Transverse colon (tissue), 4 donors: ENCODE measurements around the gene DDX39B. TPM values are rescaled to one million over a fixed set of nuclear protein-coding genes. Genes with fewer than 3 reads are reported as not detected.
"Not testable (repeated sequence)": the region's sequence is repeated elsewhere in the genome, so short reads cannot be mapped to it uniquely, and the experiment has no call there.

Source experiments
- DNase-seq: peaks from one replicate; pipeline ENCODE4 v3.0.0-alpha.2; 2019
- H3K27ac ChIP-seq, 4 donors: fragments of 200-600 bp; sonication (generic); 2 replicates each; pipeline ENCODE4 v1.5.1; 2016 to 2018; ENCODE audit warnings: inconsistent platforms in 4 of 4
- H3K27me3 ChIP-seq: fragments of 200-600 bp; sonication (generic); 2 replicates; pipeline ENCODE4 v1.5.1; 2017; ENCODE audit warnings: inconsistent platforms
- H3K36me3 ChIP-seq, 4 donors: fragments of 200-600 bp; sonication (generic); 2 replicates each; pipeline ENCODE4 v1.5.1; 2017 to 2019; ENCODE audit warnings: inconsistent platforms in 4 of 4
- H3K4me1 ChIP-seq, 4 donors: fragments of 200-600 bp; sonication (generic); 2 replicates each; pipeline ENCODE4 v1.5.1; 2017 to 2020; ENCODE audit warnings: inconsistent platforms in 4 of 4
- H3K4me3 ChIP-seq, 4 donors: fragments of 200-600 bp; sonication (generic); 1 replicate in 1 of 4; 2 replicates in 3 of 4; pipeline versions ENCODE4 v1.5.1 to v1.6.1; 2017 to 2019; ENCODE audit warnings: inconsistent platforms in 4 of 4
- H3K9me3 ChIP-seq, 2 donors: fragments of 200-600 bp; sonication (generic); 2 replicates each; pipeline ENCODE4 v1.5.1; 2017 to 2019; ENCODE audit warnings: inconsistent platforms in 2 of 2
- EP300 ChIP-seq: sonication (generic); formaldehyde crosslinking; IDR thresholded peaks from one replicate; pipeline ENCODE4 v1.6.1; 2017; ENCODE audit warnings: antibody characterized with exemption, low read depth
- POLR2A ChIP-seq: fragments of 450-650 bp; IDR thresholded peaks from one replicate; pipeline ENCODE4 v1.6.1; 2016; ENCODE audit warnings: antibody characterized with exemption, mild to moderate bottlenecking, moderate library complexity
- POLR2AphosphoS5 ChIP-seq, 3 donors: sonication (generic); formaldehyde crosslinking; IDR thresholded peaks; one replicate each; pipeline ENCODE4 v1.6.1; 2016; ENCODE audit warnings: antibody characterized with exemption in 3 of 3
- WGBS, 2 donors: methylation state at CpG; one replicate each; pipeline ENCODE4 v1.1.5; 2018; ENCODE audit warnings: low coverage in 1 of 2; 5-methylcytosine and 5-hydroxymethylcytosine counted together
- in situ Hi-C, 4 donors: fragments of 200-750 bp; cut with MboI; loops; one replicate each; pipeline versions ENCODE4 v1.15.0 to v1.15.1; 2017; ENCODE audit warnings: low sequenced_read_pairs in 3 of 4, low pct_ligation_motif_present in 1 of 4, low pct_unique_long_range_greater_than_20kb in 1 of 4
- intact Hi-C: fragments of 100-400 bp; cut with DNase I; formaldehyde crosslinking; loops from one replicate; pipeline ENCODE4 v1.15.1; 2023; ENCODE audit warnings: low total_unique reads
- total RNA-seq, 4 donors: library from RNA; depleted of rRNA; stranded (reverse); fragments of >200 nt; gene quantifications; one replicate each; pipeline ENCODE4 v1.1.0, GENCODE V29; 2016
- TF ChIP-seq, protein P1 (sequence below), 5 experiments: fragments of 200-600 bp in 3 of 5; fragments of 450-650 bp in 2 of 5; sonication (generic) in 3 of 5; IDR thresholded peaks; 1 replicate in 2 of 5; 2 replicates in 3 of 5; pipeline ENCODE4 v1.5.1; 2016 to 2017; ENCODE audit warnings: antibody characterized with exemption in 5 of 5, inconsistent platforms in 3 of 5, mild to moderate bottlenecking in 2 of 5, moderate library complexity in 1 of 5

DDX39B gene
- total RNA-seq, 4 donors from 2014 or later = 147 to 519 (median 271) TPM

DNA sequence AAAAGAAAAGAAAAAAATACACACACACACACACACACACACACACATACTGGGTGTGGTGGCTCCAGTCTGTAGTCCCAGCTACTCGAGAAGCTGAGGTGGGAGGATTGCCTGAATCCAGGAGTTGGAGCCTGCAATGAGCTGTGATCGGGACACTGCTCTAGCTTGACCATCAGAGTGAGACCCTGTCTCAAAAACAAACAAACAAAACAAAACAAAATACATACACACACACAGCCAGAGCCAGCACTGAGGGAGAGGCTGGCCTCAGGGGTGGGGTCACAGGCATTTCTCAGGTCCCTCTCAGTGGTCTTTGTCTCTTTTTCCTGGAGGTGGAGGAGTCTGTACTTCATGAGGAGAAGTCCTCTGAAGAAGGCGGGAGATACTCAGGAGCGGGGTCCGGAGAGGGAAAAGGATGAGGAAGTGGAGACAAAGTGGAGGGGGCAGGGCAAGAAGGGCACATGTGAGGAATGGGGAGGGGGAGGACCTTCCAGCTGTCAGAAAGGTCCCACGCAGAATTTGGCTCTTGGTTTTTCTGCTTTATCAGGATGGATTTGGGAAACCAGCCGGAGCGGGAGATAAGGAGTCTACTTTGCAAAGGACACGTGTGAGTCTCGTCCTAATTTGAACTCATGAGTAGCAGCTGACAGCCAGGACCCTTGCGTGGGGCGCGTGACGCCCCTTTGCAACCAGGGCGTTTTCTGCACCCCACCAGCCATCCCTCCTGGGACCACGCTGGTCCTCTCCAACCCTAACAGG lies 51.5 kb downstream of the DDX39B start:
- in situ Hi-C loops (loop anchor here in 1 of 4 donors (10.0 kb wide), 1 partner anchor 55 kb away; the partner anchor contains the start of genes ATP6V1G2, DDX39B and NFKBIL1), intact Hi-C loops (no loop called here)
- peak overlapping the region in 1 of 4 donors; percentile 75 for H3K27ac ChIP-seq
- no peaks in the 10 kb centered on the region for H3K36me3 ChIP-seq
- no peaks in the 10 kb centered on the region for H3K9me3 ChIP-seq
- no peak for DNase-seq
- TF ChIP-seq POLR2A (no peak), EP300 (no peak), POLR2AphosphoS5 (IDR thresholded peaks at IDR 0.05) (no peak)
- TF ChIP-seq, protein P1, sequence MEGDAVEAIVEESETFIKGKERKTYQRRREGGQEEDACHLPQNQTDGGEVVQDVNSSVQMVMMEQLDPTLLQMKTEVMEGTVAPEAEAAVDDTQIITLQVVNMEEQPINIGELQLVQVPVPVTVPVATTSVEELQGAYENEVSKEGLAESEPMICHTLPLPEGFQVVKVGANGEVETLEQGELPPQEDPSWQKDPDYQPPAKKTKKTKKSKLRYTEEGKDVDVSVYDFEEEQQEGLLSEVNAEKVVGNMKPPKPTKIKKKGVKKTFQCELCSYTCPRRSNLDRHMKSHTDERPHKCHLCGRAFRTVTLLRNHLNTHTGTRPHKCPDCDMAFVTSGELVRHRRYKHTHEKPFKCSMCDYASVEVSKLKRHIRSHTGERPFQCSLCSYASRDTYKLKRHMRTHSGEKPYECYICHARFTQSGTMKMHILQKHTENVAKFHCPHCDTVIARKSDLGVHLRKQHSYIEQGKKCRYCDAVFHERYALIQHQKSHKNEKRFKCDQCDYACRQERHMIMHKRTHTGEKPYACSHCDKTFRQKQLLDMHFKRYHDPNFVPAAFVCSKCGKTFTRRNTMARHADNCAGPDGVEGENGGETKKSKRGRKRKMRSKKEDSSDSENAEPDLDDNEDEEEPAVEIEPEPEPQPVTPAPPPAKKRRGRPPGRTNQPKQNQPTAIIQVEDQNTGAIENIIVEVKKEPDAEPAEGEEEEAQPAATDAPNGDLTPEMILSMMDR (IDR thresholded peaks at IDR 0.05) = no peak
- H3K4me3 ChIP-seq = no peak overlapping the region
- peaks cover 0 to 35% (median 8%) of the 10 kb centered on the region in 4 donors for H3K4me1 ChIP-seq
- no peaks in the 10 kb centered on the region for H3K27me3 ChIP-seq
- WGBS, 2 donors = 74 to 82% methylated on average over 6 to 16 of the region's 16 CpGs

DNA sequence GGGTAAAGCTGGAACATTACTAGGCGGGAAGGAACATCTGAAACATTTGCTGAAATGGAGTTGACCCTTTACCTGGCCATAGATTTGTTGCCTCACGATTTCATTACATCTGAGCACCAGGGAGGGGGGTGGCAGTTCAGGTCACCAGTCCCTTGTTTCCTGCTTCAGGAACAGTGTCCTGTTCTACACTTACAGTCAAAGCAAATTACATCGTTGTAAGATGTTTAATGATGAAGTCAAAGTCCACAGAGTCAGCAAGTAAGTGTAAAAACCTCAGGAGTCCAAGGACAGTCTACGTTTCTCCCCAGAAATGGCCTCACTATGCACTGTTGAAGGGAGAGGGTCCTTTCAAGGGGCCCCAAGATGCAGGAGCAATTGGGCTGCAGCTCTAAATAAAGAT lies 52.7 kb downstream of the DDX39B start:
- no peaks in the 10 kb centered on the region for H3K36me3 ChIP-seq
- intact Hi-C loops (no loop called here), in situ Hi-C loops (loop anchor here in 2 of 4 donors (5.0 kb wide), 2 partner anchors 97 to 102 kb away; no protein-coding TSS in a partner anchor)
- H3K27me3 ChIP-seq = no peaks in the 10 kb centered on the region
- TF ChIP-seq POLR2AphosphoS5 (IDR thresholded peaks at IDR 0.05) = no peak
- no peaks in the 10 kb centered on the region for H3K9me3 ChIP-seq
- DNase-seq = peak; percentile 61
- WGBS, 2 donors = 38 to 47% methylated on average over 3 to 4 of the region's 4 CpGs
- peaks cover 0 to 28% (median 3%) of the 10 kb centered on the region in 4 donors for H3K4me1 ChIP-seq
- peak overlapping the region in 3 of 4 donors; percentile 53 to 75 (median 55) for H3K27ac ChIP-seq
- no peak overlapping the region for H3K4me3 ChIP-seq

DNA sequence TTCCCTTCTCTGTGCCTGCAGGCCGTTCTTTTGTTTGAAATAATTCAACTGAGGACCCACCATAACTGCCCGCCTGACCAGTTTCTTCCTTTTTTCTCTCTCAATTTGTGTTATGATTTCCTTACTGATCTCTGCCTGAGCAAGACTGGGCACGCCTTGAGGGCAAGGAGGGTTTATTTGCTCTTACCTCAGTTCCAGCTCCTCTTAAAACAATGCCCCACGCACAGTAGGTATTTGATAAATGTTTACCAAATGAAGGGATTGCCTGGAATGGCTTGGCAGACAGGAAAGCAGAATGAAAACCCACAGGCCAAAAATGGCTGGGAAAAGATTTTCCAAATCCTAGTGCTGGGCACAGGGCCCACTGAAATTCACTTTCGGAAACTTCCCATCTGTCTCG lies 54.1 kb downstream of the DDX39B start:
- H3K27me3 ChIP-seq, H3K27ac ChIP-seq, H3K9me3 ChIP-seq, H3K4me3 ChIP-seq, DNase-seq, H3K36me3 ChIP-seq, intact Hi-C loops: not testable (repeated sequence)
- peaks cover 0 to 21% (median 0%) of the 10 kb centered on the region in 4 donors for H3K4me1 ChIP-seq
- in situ Hi-C loops = loop anchor here in 2 of 4 donors (5.0 kb wide), 2 partner anchors 95 to 100 kb away; no protein-coding TSS in a partner anchor
- WGBS, 2 donors = 75 to 78% methylated on average over 3 to 6 of the region's 6 CpGs

DNA sequence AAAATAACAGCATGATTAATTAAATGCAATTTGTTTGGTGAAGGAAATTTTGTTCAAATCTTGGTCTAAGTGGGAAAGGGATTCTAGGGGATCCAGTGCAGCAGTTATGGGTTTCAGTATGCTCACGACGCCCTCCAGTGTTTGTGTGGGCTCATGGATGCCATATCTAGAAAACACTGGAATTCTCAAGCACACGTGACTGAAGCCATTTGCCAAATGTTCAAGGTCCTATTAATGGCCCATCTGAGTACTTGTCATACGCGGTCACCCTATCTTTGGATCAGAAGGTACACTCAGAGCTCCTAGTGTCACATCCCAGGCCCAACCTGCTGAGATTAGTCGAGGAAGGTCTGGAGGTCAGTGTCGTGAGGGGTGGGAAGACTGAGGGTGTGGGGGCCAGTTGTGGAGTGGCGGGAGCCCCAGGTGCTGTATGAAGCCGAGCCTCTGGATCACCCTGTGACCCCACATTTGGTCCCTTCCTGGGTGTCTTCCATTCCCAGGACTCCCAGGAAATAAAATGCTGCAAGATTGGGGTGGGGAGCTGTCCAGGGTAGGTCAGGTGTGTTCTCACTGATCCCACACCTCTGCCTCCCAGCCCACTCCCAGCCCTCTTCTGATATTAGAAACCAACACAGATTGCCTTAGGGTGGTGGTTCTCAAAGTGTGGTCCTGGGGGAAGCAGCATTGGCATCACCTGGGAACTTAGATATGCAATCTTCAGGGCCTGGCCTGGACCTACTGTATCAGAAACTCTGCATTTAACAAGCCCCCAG lies 55.6 kb downstream of the DDX39B start:
- H3K4me3 ChIP-seq, H3K36me3 ChIP-seq, H3K27ac ChIP-seq, H3K4me1 ChIP-seq, H3K9me3 ChIP-seq, intact Hi-C loops, H3K27me3 ChIP-seq, DNase-seq: not testable (repeated sequence)
- in situ Hi-C loops = loop anchor here in 2 of 4 donors (5.0 kb wide), 2 partner anchors 94 to 99 kb away; no protein-coding TSS in a partner anchor
- WGBS, 2 donors = 33% methylated on average over 2 of the region's 9 CpGs; no CpG with 5 or more reads in 1 of the 2 donors

DNA sequence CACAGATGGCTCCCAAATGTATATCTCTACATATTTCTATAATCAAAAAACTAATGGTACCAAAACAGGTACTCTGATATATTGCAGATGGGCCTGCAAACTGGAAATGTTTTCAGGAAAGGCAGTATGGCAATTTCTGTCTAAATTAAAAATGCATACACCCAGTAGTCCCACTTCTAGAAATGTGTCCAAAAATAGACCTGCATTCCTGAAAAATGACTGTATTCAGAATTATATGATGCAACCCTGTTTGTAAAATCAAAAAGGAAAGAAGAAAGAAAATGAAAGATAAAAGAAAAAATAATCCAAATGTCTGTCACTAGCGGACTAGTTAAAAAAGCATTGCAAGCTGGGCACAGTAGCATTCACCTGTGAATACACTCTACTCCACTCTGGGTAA lies 56.7 kb downstream of the DDX39B start:
- no peak for TF ChIP-seq POLR2AphosphoS5 (IDR thresholded peaks at IDR 0.05)
- TF ChIP-seq POLR2A = no peak
- TF ChIP-seq, protein P1 (IDR thresholded peaks at IDR 0.05) = no peak
- Histone ChIP-seq H3K36me3 (no peaks in the 10 kb centered on the region), H3K4me1 (peaks cover 0 to under 1% (median 0%) of the 10 kb centered on the region in 4 donors), H3K4me3 (no peak overlapping the region), H3K27ac (no peak overlapping the region), H3K9me3 (no peaks in the 10 kb centered on the region), H3K27me3 (no peaks in the 10 kb centered on the region)
- WGBS, 2 donors = 67 to 68% methylated on average over 1 of the region's 1 CpG
- DNase-seq = no peak
- intact Hi-C loops (no loop called here), in situ Hi-C loops (loop anchor here in 2 of 4 donors (5.0 kb wide), 2 partner anchors 93 to 98 kb away; no protein-coding TSS in a partner anchor)
